ENCODE results near the gene MAPKAP1. TPM values are rescaled to one million over a fixed set of nuclear protein-coding genes. Genes with fewer than 3 reads are reported as not detected.
A peak's percentile ranks its signal among the peaks of the same experiment; 100 is the strongest.

The MAPKAP1 gene
- total and polyA plus RNA-seq, 9 of the 15 experiments (the other 6 are each of a cell fraction or from before 2014, with no cell fraction given) = 2.6 to 82.1 (median 61.1) TPM

DNA sequence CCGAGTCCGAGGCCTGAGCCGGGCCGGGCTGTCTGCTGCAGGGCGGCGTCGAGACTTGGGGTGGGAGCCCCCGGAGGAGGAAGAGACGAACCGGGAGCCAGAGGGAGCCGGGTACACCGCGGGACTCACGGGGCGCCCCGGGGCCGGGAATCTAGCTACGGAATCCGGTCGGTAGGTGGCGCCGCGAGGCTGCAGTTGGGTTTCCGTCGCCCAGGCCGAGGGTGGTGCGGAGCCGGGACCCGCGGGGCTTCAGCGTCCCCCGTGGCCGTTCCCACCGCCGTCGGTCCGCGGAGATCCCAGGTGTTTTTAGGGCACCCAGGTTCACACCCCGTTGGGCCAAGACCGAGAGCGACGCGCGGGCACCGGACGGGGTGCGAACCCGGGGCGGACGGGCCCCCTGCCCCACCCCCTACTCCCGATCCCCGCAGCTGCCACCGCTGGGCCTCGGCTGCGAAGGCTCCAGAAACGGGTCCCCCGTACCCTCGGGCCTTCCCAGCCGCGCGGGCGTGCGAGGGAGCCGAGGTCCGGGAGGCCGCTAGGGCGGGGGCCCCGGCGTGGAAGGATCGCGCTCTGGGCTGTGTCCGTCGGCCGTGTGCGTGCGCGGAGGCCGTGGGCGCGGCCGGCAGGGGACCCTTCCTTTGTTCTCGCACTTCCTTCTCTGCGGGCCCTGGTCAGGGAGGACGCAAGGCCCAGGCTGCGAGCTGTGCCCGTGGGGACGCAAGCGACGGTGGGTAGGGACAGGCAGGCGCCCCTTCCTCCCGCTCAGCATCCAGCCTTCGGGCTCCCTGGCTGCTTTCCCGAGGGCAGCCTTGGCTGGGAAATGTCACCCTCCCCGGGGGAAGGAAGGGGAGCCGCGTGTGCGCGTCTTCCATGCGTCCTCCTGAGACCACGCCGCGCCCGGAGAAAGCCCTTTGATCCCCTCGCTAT is 298.8 kb downstream of the MAPKAP1 start:
- in situ Hi-C loops (cut with MboI) = loop anchor here (5.0 to 10.0 kb wide), 2 partner anchors 987 to 1074 kb away; no protein-coding TSS in a partner anchor
- CTCF ChIA-PET (ENCODE audit: low intra/inter-chr PET ratio) = interaction anchor here (0.6 to 1.9 kb wide), 5 partner anchors 223 to 990 kb away, joined by 4 to 10 read pairs (median 5); no protein-coding TSS in a partner anchor
- H3K4me1 ChIP-seq (replicated peaks in 1 of 2; ENCODE audit: control insufficient read depth in 2 of 2, insufficient read depth in 2 of 2, low read length in 2 of 2) = peaks cover 9 to 56% of the 10 kb centered on the region in 2 experiments; a peak in 4 of 5 replicates
- TF ChIP-seq NONO (IDR thresholded peaks at IDR 0.05; ENCODE audit: low read depth in 2 of 2, low read length in 1 of 2) = peak in 1 of 2 experiments; percentile 52; a peak in 1 of 4 replicates
- no peak for TF ChIP-seq TOE1 (IDR thresholded peaks at IDR 0.05; ENCODE audit: borderline replicate concordance)
- no peak for TF ChIP-seq TOE1 (CRISPR knock-in tag; IDR thresholded peaks at IDR 0.05; ENCODE audit: borderline replicate concordance, low read depth)
- peak; percentile 5; the same call in 1 of the 2 replicates for TF ChIP-seq CREM (IDR thresholded peaks at IDR 0.05; ENCODE audit: low read depth)
- TF ChIP-seq, protein P1, sequence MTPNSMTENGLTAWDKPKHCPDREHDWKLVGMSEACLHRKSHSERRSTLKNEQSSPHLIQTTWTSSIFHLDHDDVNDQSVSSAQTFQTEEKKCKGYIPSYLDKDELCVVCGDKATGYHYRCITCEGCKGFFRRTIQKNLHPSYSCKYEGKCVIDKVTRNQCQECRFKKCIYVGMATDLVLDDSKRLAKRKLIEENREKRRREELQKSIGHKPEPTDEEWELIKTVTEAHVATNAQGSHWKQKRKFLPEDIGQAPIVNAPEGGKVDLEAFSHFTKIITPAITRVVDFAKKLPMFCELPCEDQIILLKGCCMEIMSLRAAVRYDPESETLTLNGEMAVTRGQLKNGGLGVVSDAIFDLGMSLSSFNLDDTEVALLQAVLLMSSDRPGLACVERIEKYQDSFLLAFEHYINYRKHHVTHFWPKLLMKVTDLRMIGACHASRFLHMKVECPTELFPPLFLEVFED (CRISPR knock-in tag; conservative IDR thresholded peaks at IDR 0.05) = no peak
- no peak for TF ChIP-seq POLR2AphosphoS2 (IDR thresholded peaks at IDR 0.05; ENCODE audit: low read length)
- no peak; the same call in 1 of the 2 replicates for TF ChIP-seq ZNF124 (CRISPR knock-in tag; IDR thresholded peaks at IDR 0.05)
- no peak for TF ChIP-seq CHCHD3 (CRISPR knock-in tag; IDR thresholded peaks at IDR 0.05)
- TF ChIP-seq ELF1 (tag; IDR thresholded peaks at IDR 0.05) = no peak
- no peak for TF ChIP-seq EZH2 (IDR thresholded peaks at IDR 0.05; ENCODE audit: borderline replicate concordance, low read depth, low read length)
- TF ChIP-seq NCOA2 (IDR thresholded peaks at IDR 0.05; ENCODE audit: partially characterized antibody in 2 of 2) = no peak
- TF ChIP-seq, protein P2, sequence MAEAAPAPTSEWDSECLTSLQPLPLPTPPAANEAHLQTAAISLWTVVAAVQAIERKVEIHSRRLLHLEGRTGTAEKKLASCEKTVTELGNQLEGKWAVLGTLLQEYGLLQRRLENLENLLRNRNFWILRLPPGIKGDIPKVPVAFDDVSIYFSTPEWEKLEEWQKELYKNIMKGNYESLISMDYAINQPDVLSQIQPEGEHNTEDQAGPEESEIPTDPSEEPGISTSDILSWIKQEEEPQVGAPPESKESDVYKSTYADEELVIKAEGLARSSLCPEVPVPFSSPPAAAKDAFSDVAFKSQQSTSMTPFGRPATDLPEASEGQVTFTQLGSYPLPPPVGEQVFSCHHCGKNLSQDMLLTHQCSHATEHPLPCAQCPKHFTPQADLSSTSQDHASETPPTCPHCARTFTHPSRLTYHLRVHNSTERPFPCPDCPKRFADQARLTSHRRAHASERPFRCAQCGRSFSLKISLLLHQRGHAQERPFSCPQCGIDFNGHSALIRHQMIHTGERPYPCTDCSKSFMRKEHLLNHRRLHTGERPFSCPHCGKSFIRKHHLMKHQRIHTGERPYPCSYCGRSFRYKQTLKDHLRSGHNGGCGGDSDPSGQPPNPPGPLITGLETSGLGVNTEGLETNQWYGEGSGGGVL (CRISPR knock-in tag; IDR thresholded peaks at IDR 0.05) = no peak
- TF ChIP-seq, protein P3, sequence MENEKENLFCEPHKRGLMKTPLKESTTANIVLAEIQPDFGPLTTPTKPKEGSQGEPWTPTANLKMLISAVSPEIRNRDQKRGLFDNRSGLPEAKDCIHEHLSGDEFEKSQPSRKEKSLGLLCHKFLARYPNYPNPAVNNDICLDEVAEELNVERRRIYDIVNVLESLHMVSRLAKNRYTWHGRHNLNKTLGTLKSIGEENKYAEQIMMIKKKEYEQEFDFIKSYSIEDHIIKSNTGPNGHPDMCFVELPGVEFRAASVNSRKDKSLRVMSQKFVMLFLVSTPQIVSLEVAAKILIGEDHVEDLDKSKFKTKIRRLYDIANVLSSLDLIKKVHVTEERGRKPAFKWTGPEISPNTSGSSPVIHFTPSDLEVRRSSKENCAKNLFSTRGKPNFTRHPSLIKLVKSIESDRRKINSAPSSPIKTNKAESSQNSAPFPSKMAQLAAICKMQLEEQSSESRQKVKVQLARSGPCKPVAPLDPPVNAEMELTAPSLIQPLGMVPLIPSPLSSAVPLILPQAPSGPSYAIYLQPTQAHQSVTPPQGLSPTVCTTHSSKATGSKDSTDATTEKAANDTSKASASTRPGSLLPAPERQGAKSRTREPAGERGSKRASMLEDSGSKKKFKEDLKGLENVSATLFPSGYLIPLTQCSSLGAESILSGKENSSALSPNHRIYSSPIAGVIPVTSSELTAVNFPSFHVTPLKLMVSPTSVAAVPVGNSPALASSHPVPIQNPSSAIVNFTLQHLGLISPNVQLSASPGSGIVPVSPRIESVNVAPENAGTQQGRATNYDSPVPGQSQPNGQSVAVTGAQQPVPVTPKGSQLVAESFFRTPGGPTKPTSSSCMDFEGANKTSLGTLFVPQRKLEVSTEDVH (IDR thresholded peaks at IDR 0.05; ENCODE audit: low read depth, partially characterized antibody) = no peak
- TF ChIP-seq ZNF586 (CRISPR knock-in tag; conservative IDR thresholded peaks at IDR 0.05) = no peak

More for the DNA sequence above, 298.8 kb downstream of the MAPKAP1 start:
- ATAC-seq (peak; percentile 87), DNase-seq (ENCODE audit: extremely low read depth in 1 of 4, low spot score in 3 of 4) (peak; percentile 88 to 92 (median 89)), FAIRE-seq (no peak)
- intact Hi-C loops (cut with micrococcal nuclease) = loop anchor here (2.0 to 5.0 kb wide), 3 partner anchors 821 to 1084 kb away; no protein-coding TSS in a partner anchor
- Histone ChIP-seq H3K9me1 (ENCODE audit: control insufficient read depth, insufficient read depth, low read length) (no peaks in the 10 kb centered on the region), H3K9ac (ENCODE audit: insufficient read depth in 1 of 2, low read depth in 2 of 2, low read length in 2 of 2) (peak overlapping the region; percentile 45 to 93; a peak in 3 of 4 replicates), H3K79me2 (ENCODE audit: control insufficient read depth, insufficient read depth, low read length) (no peaks in the 10 kb centered on the region; the same call in 2 of the 3 replicates), H3K27me3 (ENCODE audit: control insufficient read depth in 2 of 2, insufficient read depth in 2 of 2, low read length in 2 of 2) (no peaks in the 10 kb centered on the region; a peak in 1 of 5 replicates), H3K27ac (ENCODE audit: extremely low read depth, low read depth, low read length) (peak overlapping the region; percentile 25; the same call in 1 of the 3 replicates), H2AFZ (ENCODE audit: low read depth, low read length) (peak overlapping the region; percentile 96), H3K9me3 (replicated peaks; ENCODE audit: control insufficient read depth, insufficient read depth, low read depth, low read length) (peaks cover 4% of the 10 kb centered on the region; the same call in 1 of the 2 replicates), H3K36me3 (ENCODE audit: control insufficient read depth, insufficient read depth, low read length) (no peaks in the 10 kb centered on the region), H3K4me3 (peak overlapping the region; percentile 52), H3K4me2 (ENCODE audit: insufficient read depth, low read length) (peak overlapping the region; percentile 63), H4K20me1 (replicated peaks; ENCODE audit: control insufficient read depth, insufficient read depth, low read length) (no peaks in the 10 kb centered on the region)
- WGBS (ENCODE audit: insufficient coverage, low coverage, missing lambda C conversion rate) = 8% methylated on average over 48 of the region's 104 CpGs
- BruUV-seq (replicated peaks) = no TSS peak
- POLR2A ChIA-PET = interaction anchor here (0.6 to 2.8 kb wide), 6 partner anchors 12 to 234 kb away, joined by 3 to 5 read pairs (median 3); partner anchors contain the start of gene HSPA5

Measured in K562 (cell line).